ENCODE results near the gene TUBA8. TPM values are rescaled to one million over a fixed set of nuclear protein-coding genes. Genes with fewer than 3 reads are reported as not detected.

TUBA8 gene
- total RNA-seq, 4 donors from 2014 or later, result 3.2 to 18.4 (median 12.5) TPM

DNA sequence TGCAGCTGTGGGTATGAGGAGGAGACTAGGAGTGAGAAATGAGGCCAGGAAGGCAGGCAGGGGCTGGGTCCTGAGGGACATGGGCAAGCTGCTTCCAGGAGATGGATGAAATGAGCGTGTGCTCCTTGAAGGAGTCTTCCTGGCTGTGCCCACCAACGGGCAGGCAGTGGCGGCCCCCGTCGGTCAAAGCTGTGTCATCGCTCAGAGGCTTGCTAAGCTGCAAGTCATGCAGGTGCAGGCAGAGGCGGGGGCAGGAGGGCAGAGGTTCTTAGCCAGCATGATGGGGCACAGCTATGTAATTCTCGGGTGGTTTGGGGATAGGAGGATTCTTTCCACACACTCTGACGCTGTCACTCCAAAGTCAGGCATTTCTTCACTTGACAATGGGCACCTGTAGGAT is 45.4 kb upstream of the TUBA8 start:
- H3K4me1 ChIP-seq, result peaks cover 0 to 7% of the 10 kb centered on the region in 2 donors
- no peaks in the 10 kb centered on the region for H3K27me3 ChIP-seq
- no peak overlapping the region for H3K27ac ChIP-seq
- no peak overlapping the region for H3K4me3 ChIP-seq (replicated peaks in 1 of 3)
- H3K9me3 ChIP-seq, result no peaks in the 10 kb centered on the region
- intact Hi-C loops (cut with DNase I), result no loop called here
- DNase-seq, result no peak
- WGBS, 2 donors, result 72 to 77% methylated on average over 9 of the region's 9 CpGs
- TF ChIP-seq, protein P1, sequence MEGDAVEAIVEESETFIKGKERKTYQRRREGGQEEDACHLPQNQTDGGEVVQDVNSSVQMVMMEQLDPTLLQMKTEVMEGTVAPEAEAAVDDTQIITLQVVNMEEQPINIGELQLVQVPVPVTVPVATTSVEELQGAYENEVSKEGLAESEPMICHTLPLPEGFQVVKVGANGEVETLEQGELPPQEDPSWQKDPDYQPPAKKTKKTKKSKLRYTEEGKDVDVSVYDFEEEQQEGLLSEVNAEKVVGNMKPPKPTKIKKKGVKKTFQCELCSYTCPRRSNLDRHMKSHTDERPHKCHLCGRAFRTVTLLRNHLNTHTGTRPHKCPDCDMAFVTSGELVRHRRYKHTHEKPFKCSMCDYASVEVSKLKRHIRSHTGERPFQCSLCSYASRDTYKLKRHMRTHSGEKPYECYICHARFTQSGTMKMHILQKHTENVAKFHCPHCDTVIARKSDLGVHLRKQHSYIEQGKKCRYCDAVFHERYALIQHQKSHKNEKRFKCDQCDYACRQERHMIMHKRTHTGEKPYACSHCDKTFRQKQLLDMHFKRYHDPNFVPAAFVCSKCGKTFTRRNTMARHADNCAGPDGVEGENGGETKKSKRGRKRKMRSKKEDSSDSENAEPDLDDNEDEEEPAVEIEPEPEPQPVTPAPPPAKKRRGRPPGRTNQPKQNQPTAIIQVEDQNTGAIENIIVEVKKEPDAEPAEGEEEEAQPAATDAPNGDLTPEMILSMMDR (IDR thresholded peaks at IDR 0.05), result no peak
- no peak for TF ChIP-seq POLR2A (IDR thresholded peaks at IDR 0.05)
- no peaks in the 10 kb centered on the region for H3K36me3 ChIP-seq

DNA sequence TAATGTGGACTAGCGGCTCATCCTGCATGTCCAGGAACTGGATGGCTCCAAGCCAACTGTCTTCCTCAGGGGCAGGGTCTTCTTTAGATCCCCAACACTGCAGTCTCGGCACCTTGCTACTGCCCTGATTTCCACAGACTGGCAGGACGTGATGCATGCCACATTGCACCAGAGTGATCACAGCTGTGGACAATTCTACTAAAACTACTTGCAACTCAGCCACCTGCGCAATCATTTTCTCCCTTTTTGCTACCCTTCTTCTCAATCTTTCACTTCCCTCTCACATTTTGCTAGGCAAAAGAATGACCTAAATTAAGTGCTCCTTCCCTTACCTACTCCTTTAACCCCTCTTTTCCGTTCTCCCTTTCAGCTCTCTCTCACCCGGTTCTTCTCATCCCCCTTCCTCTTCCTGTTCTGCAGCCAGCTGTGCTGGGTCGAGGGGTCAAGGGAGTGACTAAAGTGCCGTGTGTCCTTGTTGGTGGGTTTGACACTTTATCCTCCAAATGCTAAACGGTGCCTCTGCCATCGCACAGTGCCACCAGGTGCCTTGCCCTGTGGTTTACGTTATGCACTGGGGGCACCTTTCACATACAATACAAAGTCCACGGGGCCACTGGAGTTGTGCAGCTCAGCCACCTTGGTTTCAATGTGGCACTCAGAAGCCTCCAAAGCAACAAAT is 44.3 kb upstream of the TUBA8 start:
- Histone ChIP-seq H3K36me3 (no peaks in the 10 kb centered on the region), H3K9me3 (no peaks in the 10 kb centered on the region), H3K4me3 (replicated peaks in 1 of 3) (no peak overlapping the region), H3K27ac (no peak overlapping the region), H3K4me1 (peaks cover 0 to 7% of the 10 kb centered on the region in 2 donors), H3K27me3 (no peaks in the 10 kb centered on the region)
- TF ChIP-seq, protein P1 (IDR thresholded peaks at IDR 0.05), result no peak
- no peak for TF ChIP-seq POLR2A (IDR thresholded peaks at IDR 0.05)
- no peak for DNase-seq
- intact Hi-C loops (cut with DNase I), result no loop called here
- WGBS, 2 donors, result 62 to 69% methylated on average over 12 of the region's 12 CpGs

DNA sequence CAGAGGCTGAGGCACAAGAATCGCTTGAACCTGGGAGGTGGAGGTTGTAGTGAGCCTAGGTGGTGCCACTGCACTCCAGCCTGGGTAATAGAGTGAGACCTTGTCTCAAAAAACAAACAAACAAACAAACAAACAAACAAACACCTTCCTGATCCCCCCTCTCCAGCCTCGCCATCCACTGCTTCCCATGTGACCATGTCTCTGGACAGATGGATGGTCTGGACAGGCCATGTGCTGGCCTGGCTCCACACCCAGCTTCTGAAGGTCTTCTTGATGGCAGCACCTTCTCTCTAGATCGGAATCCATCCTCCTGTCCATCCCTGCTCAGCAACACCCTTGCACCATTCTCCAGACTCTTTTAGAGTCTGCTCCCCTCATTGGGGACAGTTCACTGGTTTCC is 43.5 kb upstream of the TUBA8 start:
- WGBS, 2 donors, result 92 to 95% methylated on average over 3 of the region's 3 CpGs
- no peak overlapping the region for H3K4me3 ChIP-seq (replicated peaks in 1 of 3)
- no peak for DNase-seq
- H3K9me3 ChIP-seq, result no peaks in the 10 kb centered on the region
- H3K27me3 ChIP-seq, result no peaks in the 10 kb centered on the region
- no peak overlapping the region for H3K27ac ChIP-seq
- no peaks in the 10 kb centered on the region for H3K36me3 ChIP-seq
- TF ChIP-seq POLR2A (IDR thresholded peaks at IDR 0.05), result no peak
- TF ChIP-seq, protein P1 (IDR thresholded peaks at IDR 0.05), result no peak
- intact Hi-C loops (cut with DNase I), result no loop called here
- H3K4me1 ChIP-seq, result peaks cover 0 to 7% of the 10 kb centered on the region in 2 donors

DNA sequence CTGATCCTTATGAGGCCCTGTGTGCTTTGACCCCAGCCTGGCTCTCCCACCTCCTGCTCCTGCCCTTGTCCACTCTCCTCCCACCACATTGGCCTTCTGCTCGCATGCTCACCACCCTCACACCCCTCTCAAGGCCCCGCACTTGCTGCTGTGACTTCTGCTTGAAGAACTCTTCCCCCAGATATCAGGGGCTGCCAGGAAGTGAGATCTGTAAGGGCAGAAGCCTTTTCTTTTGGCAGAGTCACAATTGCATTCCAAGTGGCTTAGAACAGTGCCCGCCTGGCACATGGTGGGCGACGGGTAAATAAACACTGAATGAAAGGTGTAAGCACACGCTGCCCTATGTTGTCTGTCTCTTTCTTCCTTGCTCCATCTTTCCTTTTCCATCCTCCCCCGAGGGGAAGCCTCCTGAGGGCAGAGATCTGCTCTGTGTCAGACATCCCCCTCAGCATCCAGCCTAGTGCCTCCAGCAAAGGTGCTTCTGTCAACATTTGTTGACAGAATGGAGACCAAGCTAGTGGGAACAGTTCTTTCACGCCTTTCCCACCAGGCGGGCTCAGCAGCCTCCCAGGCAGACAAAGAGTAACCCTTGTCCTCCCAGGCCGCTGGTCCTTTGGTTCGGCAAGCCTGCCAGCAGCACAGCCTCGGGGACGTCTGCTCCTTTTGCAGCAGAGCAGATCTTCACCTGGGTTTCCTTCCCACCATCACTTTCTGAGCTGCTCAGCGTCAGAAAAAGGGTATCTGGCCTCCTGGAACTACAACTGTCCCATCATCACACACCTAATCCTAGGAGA is 42.9 kb upstream of the TUBA8 start:
- Histone ChIP-seq H3K4me3 (replicated peaks in 1 of 3) (no peak overlapping the region), H3K9me3 (no peaks in the 10 kb centered on the region), H3K36me3 (no peaks in the 10 kb centered on the region), H3K27ac (no peak overlapping the region), H3K4me1 (peaks cover 0 to 5% of the 10 kb centered on the region in 2 donors), H3K27me3 (no peaks in the 10 kb centered on the region)
- TF ChIP-seq, protein P1 (IDR thresholded peaks at IDR 0.05), result no peak
- no peak for TF ChIP-seq POLR2A (IDR thresholded peaks at IDR 0.05)
- 73 to 81% methylated on average over 13 to 14 of the region's 14 CpGs for WGBS, 2 donors
- no peak for DNase-seq
- intact Hi-C loops (cut with DNase I), result no loop called here

Measured in thyroid gland (tissue), 4 donors.